H9 (cell line): ENCODE measurements around the gene TMEM41B. TPM values are rescaled to one million over a fixed set of nuclear protein-coding genes. Genes with fewer than 3 reads are reported as not detected.

Experiments
- DNase-seq: peaks from one replicate; pipeline ENCODE4 v3.0.0-alpha.2; 2017
- H2AFZ ChIP-seq: one replicate; pipeline ENCODE4 v1.6.1; 2013; ENCODE audit warnings: mild to moderate bottlenecking, low read length, control low read depth, moderate library complexity
- H2AK5ac ChIP-seq: 2 replicates; pipeline ENCODE4 v1.6.1; 2013; ENCODE audit warnings: low read length, control low read depth, mixed read lengths; ENCODE audit not compliant: insufficient read length
- H2BK120ac ChIP-seq: one replicate; pipeline ENCODE4 v1.6.1; 2013; ENCODE audit warnings: low read depth, mild to moderate bottlenecking, low read length, control low read depth, inconsistent platforms; ENCODE audit not compliant: poor library complexity, severe bottlenecking
- H2BK12ac ChIP-seq: 2 replicates; pipeline ENCODE4 v1.6.1; 2013; ENCODE audit warnings: low read length, control low read depth, mixed read lengths, low read depth; ENCODE audit not compliant: insufficient read length
- H2BK15ac ChIP-seq: 2 replicates; pipeline ENCODE4 v1.6.1; 2013; ENCODE audit warnings: low read depth, low read length, control low read depth
- H2BK20ac ChIP-seq: one replicate; pipeline ENCODE4 v1.6.1; 2013; ENCODE audit warnings: low read depth, mild to moderate bottlenecking, low read length, control low read depth, inconsistent platforms; ENCODE audit not compliant: poor library complexity, severe bottlenecking
- H2BK5ac ChIP-seq: 2 replicates; pipeline ENCODE4 v1.6.1; 2013; ENCODE audit warnings: low read length, control low read depth, mixed read lengths; ENCODE audit not compliant: insufficient read length
- H3K14ac ChIP-seq: 2 replicates; pipeline ENCODE4 v1.6.1; 2013; ENCODE audit warnings: low read length, control low read depth; ENCODE audit not compliant: insufficient read depth
- H3K18ac ChIP-seq: 2 replicates; pipeline ENCODE4 v1.6.1; 2013; ENCODE audit warnings: low read depth, mild to moderate bottlenecking, mixed read lengths, low read length, control low read depth; ENCODE audit not compliant: insufficient read length
- H3K23ac ChIP-seq: 2 replicates; pipeline ENCODE4 v1.6.1; 2013; ENCODE audit warnings: low read length, control low read depth, mixed read lengths, low read depth; ENCODE audit not compliant: insufficient read length
- H3K23me2 ChIP-seq: 2 replicates; pipeline ENCODE4 v1.6.1; 2013; ENCODE audit warnings: low read depth, mild to moderate bottlenecking, mixed read lengths, low read length, control low read depth; ENCODE audit not compliant: insufficient read length, poor library complexity, severe bottlenecking
- H3K27ac ChIP-seq: 2 replicates; pipeline ENCODE4 v1.5.1; 2013; ENCODE audit warnings: low read length, control low read depth, mixed read lengths, low read depth; ENCODE audit not compliant: insufficient read length
- H3K27me3 ChIP-seq: 2 replicates; pipeline ENCODE4 v1.6.1; 2013; ENCODE audit warnings: low read length, control low read depth, inconsistent platforms; ENCODE audit not compliant: insufficient read depth
- H3K4ac ChIP-seq: 2 replicates; pipeline ENCODE4 v1.6.1; 2013; ENCODE audit warnings: low read depth, mild to moderate bottlenecking, control low read depth, inconsistent platforms, low read length, moderate library complexity
- H3K4me1 ChIP-seq: 2 replicates; pipeline ENCODE4 v1.6.1; 2013; ENCODE audit warnings: low read length, control low read depth, inconsistent platforms; ENCODE audit not compliant: insufficient read depth
- H3K4me2 ChIP-seq: 2 replicates; pipeline ENCODE4 v1.6.1; 2013; ENCODE audit warnings: low read length, control low read depth, mixed read lengths; ENCODE audit not compliant: insufficient read length, insufficient read depth
- H3K56ac ChIP-seq: 2 replicates; pipeline ENCODE4 v1.6.1; 2013; ENCODE audit warnings: low read depth, mild to moderate bottlenecking, mixed read lengths, low read length, control low read depth; ENCODE audit not compliant: insufficient read length
- H3K79me1 ChIP-seq: 2 replicates; pipeline ENCODE4 v1.6.1; 2013; ENCODE audit warnings: low read depth, mild to moderate bottlenecking, moderate library complexity, low read length, control low read depth, inconsistent platforms; ENCODE audit not compliant: insufficient read depth, poor library complexity, severe bottlenecking
- H3K79me2 ChIP-seq: 2 replicates; pipeline ENCODE4 v1.6.1; 2013; ENCODE audit warnings: low read length, control low read depth, inconsistent platforms; ENCODE audit not compliant: insufficient read depth
- H3K9ac ChIP-seq: 2 replicates; pipeline ENCODE4 v1.6.1; 2013; ENCODE audit warnings: low read length, control low read depth, mixed read lengths; ENCODE audit not compliant: insufficient read length; ENCODE audit errors: extremely low read depth
- H3K9me3 ChIP-seq: one replicate; pipeline ENCODE4 v1.6.1; 2013; ENCODE audit warnings: low read depth, low read length, inconsistent platforms; ENCODE audit not compliant: control insufficient read depth
- H3T11ph ChIP-seq: one replicate; pipeline ENCODE4 v1.6.1; 2013; ENCODE audit warnings: mild to moderate bottlenecking, low read length, control low read depth, inconsistent platforms
- H4K20me1 ChIP-seq: one replicate; pipeline ENCODE4 v1.6.1; 2013; ENCODE audit not compliant: control insufficient read depth, insufficient read length, insufficient read depth
- H4K5ac ChIP-seq: 2 replicates; pipeline ENCODE4 v1.6.1; 2013; ENCODE audit warnings: low read depth, mild to moderate bottlenecking, mixed read lengths, low read length, control low read depth; ENCODE audit not compliant: insufficient read length
- H4K8ac ChIP-seq: replicated peaks from 2 replicates; pipeline ENCODE4 v1.6.1; 2013; ENCODE audit warnings: low read length, control low read depth, mixed read lengths, low read depth; ENCODE audit not compliant: insufficient read length
- H4K91ac ChIP-seq: 2 replicates; pipeline ENCODE4 v1.6.1; 2013; ENCODE audit warnings: low read depth, mild to moderate bottlenecking, moderate library complexity, mixed read lengths, low read length, control low read depth; ENCODE audit not compliant: insufficient read length
- H3K27ac Mint-ChIP-seq, 3 experiments: 2 replicates in 2 of 3; 3 replicates in 1 of 3; pipeline ENCODE4 v1.8.0; 2020 to 2021; ENCODE audit warnings: mixed read lengths in 3 of 3, mild to moderate bottlenecking in 1 of 3, moderate library complexity in 1 of 3
- H3K27me3 Mint-ChIP-seq: 2 replicates; pipeline ENCODE4 v1.8.0; 2021; ENCODE audit warnings: low read depth, mild to moderate bottlenecking, moderate library complexity, mixed read lengths
- H3K36me3 Mint-ChIP-seq, 3 experiments: 2 replicates in 2 of 3; 3 replicates in 1 of 3; pipeline ENCODE4 v1.8.0; 2020 to 2021; ENCODE audit warnings: low read depth in 3 of 3, mixed read lengths in 3 of 3; ENCODE audit not compliant: insufficient read depth in 1 of 3
- H3K4me1 Mint-ChIP-seq, 2 experiments: 2 replicates each; pipeline ENCODE4 v1.8.0; 2020; ENCODE audit warnings: mixed read lengths in 2 of 2
- H3K4me3 Mint-ChIP-seq, 2 experiments: 2 replicates in 1 of 2; 3 replicates in 1 of 2; pipeline ENCODE4 v1.8.0; 2020 to 2021; ENCODE audit warnings: mild to moderate bottlenecking in 2 of 2, mixed read lengths in 2 of 2, moderate library complexity in 1 of 2
- H3K9me3 Mint-ChIP-seq, 2 experiments: 2 replicates in 1 of 2; 3 replicates in 1 of 2; pipeline ENCODE4 v1.8.0; 2020; ENCODE audit warnings: mild to moderate bottlenecking in 2 of 2, mixed read lengths in 2 of 2, moderate library complexity in 1 of 2
- WGBS: extraction: QIAGEN DNeasy Blood & Tissue Kit; methylation state at CpG from one replicate; pipeline ENCODE4 v1.1.7; 2013; ENCODE audit warnings: missing lambda C conversion rate, low lambda C conversion rate, mixed read lengths; ENCODE audit not compliant: insufficient read length; ENCODE audit errors: extremely low coverage; 5-methylcytosine and 5-hydroxymethylcytosine counted together
- total RNA-seq: library from RNA; stranded (reverse); gene quantifications from 2 replicates; pipeline ENCODE4 v1.2.1, GENCODE V29; 2021
- TF ChIP-seq, protein P1 (sequence below): fragments of 200-600 bp; sonication (generic); conservative IDR thresholded peaks from 3 replicates; pipeline ENCODE4 v1.8.0; 2021; ENCODE audit warnings: antibody characterized with exemption, mild to moderate bottlenecking

Gene TMEM41B
- total RNA-seq, 1 experiment from 2014 or later = 48.7 TPM

DNA sequence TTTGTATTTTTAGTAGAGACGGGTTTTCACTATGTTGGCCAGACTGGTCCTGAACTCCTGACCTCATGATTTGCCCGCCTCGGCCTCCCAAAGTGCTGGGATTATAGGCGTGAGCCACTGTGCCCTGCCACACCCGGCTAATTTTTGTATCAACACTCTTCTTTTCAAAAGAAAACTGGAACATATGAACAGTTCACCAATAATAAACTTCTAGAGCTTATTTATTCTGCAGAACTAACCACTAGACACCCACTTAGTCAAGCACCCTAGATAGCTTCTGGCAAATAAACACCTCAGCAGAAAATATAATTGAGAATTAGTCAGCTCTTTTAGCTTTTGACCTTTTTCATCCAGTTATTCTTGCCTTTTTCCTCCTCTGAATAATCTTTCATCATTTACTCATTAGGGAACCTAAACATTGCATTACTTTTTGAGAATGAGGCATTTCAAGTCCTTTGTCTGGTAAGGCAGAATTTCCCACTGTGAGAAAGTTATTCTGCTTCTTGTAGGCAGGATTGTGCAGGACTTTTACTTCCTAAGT is 27.3 kb upstream of the TMEM41B start:
- Histone ChIP-seq H3K9me3 (no peaks in the 10 kb centered on the region), H3K4me2 (no peak overlapping the region), H2BK12ac (no peak overlapping the region), H3K18ac (no peak overlapping the region), H3K27ac (no peak overlapping the region), H3K4me1 (no peaks in the 10 kb centered on the region), H2BK5ac (no peak overlapping the region), H4K91ac (no peak overlapping the region), H3K27me3 (no peaks in the 10 kb centered on the region), H3K9ac (no peak overlapping the region), H3K79me1 (no peaks in the 10 kb centered on the region), H2BK20ac (no peak overlapping the region), H2AK5ac (no peak overlapping the region), H3K56ac (no peak overlapping the region), H2BK15ac (no peak overlapping the region), H3T11ph (no peak overlapping the region), H2AFZ (no peak overlapping the region), H2BK120ac (no peak overlapping the region), H3K14ac (no peak overlapping the region), H3K23me2 (no peaks in the 10 kb centered on the region), H4K5ac (no peak overlapping the region), H3K79me2 (no peaks in the 10 kb centered on the region), H3K4ac (no peak overlapping the region), H3K23ac (no peak overlapping the region), H4K8ac (no peak overlapping the region), H4K20me1 (no peaks in the 10 kb centered on the region)
- no peak overlapping the region for H3K4me3 Mint-ChIP-seq
- H3K9me3 Mint-ChIP-seq = no peaks in the 10 kb centered on the region
- H3K4me1 Mint-ChIP-seq = peaks cover 5 to 9% of the 10 kb centered on the region in 2 experiments; a peak in 3 of 4 replicates
- no peaks in the 10 kb centered on the region for H3K27me3 Mint-ChIP-seq
- no peak overlapping the region for H3K27ac Mint-ChIP-seq
- no CpG with 5 or more reads among the region's 5 CpGs for WGBS
- H3K36me3 Mint-ChIP-seq = no peaks in the 10 kb centered on the region
- no peak for DNase-seq
- TF ChIP-seq, protein P1, sequence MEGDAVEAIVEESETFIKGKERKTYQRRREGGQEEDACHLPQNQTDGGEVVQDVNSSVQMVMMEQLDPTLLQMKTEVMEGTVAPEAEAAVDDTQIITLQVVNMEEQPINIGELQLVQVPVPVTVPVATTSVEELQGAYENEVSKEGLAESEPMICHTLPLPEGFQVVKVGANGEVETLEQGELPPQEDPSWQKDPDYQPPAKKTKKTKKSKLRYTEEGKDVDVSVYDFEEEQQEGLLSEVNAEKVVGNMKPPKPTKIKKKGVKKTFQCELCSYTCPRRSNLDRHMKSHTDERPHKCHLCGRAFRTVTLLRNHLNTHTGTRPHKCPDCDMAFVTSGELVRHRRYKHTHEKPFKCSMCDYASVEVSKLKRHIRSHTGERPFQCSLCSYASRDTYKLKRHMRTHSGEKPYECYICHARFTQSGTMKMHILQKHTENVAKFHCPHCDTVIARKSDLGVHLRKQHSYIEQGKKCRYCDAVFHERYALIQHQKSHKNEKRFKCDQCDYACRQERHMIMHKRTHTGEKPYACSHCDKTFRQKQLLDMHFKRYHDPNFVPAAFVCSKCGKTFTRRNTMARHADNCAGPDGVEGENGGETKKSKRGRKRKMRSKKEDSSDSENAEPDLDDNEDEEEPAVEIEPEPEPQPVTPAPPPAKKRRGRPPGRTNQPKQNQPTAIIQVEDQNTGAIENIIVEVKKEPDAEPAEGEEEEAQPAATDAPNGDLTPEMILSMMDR = no peak
